GM19351 (cell line): ENCODE results near the gene TDRD12.
"Not testable (repeated sequence)": the region's sequence is repeated elsewhere in the genome, so short reads cannot be mapped to it uniquely, and the experiment has no call there.

Experiments used
- ATAC-seq: cut with Tn5 transposase; IDR thresholded peaks from one replicate; pipeline ENCODE4 v1.9.1; 2021; ENCODE audit warnings: mild to moderate bottlenecking, moderate library complexity; ENCODE audit not compliant: unreplicated experiment

Gene TDRD12

GRCh38 chr19:32746631-32747196, 27.1 kb downstream of the TDRD12 start:
- ATAC-seq: not testable (repeated sequence)

- ATAC-seq: peak; percentile 50
Observed at GRCh38 chr19:32748497-32748896, 28.9 kb downstream of the TDRD12 start.

GRCh38 chr19:32748948-32749347, 29.4 kb downstream of the TDRD12 start:
- ATAC-seq: no peak

DNA sequence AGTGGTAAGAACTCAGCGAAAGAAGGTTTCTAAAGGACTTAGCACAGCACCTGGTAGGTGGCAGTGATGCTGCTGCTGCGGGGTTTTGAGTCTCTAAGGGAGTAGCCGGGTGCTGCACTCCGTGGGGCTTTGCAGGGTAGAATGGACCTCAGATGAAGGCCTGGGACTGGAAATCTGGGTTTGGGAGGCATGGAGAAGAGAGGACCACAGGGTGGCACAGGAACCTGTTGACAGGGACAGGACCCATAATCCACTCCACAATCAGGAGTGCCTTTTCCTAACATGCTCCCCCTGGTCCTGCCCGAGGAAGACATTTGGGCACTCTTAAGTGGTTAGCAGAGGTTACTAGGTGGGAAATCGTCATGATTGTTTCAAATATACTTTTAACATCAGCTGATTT, 29.8 kb downstream of the TDRD12 start:
- ATAC-seq: no peak

GRCh38 chr19:32750441-32751055, 31.0 kb downstream of the TDRD12 start:
- ATAC-seq: no peak

DNA sequence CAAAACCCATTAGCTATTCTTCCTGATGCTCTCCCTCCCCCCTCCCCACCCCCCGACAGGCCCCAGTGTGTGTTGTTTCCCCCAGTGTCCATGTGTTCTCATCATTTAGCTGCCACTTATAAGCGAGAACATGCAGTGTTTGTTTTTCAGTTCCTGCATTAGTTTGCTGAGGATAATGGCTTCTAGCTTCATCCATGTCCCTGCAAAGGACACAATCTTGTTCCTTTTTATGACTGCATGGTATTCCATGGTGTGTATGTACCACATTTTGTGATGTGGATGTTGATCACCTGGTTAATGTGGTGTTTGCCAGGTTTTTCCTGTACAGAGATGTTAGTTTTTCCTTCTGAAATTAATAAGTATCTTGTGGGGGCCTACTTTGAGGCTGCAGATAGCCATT, 31.5 kb downstream of the TDRD12 start:
- no peak for ATAC-seq

- no peak for ATAC-seq
Observed at GRCh38 chr19:32757189-32757588, 37.6 kb downstream of the TDRD12 start.

DNA sequence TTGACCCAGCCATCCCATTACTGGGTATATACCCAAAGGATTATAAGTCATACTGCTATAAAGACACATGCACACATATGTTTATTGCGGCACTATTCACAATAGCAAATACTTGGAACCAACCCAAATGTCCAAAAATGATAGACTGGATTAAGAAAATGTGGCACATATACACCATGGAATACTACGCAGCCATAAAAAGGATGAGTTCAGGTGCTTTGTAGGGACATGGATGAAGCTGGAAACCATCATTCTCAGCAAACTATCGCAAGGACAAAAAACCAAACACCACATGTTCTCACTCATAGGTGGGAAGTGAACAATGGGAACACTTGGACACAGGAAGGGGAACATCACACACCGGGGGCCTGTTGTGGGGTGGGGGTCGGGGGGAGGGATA, 45.8 kb downstream of the TDRD12 start:
- not testable (repeated sequence) for ATAC-seq

DNA sequence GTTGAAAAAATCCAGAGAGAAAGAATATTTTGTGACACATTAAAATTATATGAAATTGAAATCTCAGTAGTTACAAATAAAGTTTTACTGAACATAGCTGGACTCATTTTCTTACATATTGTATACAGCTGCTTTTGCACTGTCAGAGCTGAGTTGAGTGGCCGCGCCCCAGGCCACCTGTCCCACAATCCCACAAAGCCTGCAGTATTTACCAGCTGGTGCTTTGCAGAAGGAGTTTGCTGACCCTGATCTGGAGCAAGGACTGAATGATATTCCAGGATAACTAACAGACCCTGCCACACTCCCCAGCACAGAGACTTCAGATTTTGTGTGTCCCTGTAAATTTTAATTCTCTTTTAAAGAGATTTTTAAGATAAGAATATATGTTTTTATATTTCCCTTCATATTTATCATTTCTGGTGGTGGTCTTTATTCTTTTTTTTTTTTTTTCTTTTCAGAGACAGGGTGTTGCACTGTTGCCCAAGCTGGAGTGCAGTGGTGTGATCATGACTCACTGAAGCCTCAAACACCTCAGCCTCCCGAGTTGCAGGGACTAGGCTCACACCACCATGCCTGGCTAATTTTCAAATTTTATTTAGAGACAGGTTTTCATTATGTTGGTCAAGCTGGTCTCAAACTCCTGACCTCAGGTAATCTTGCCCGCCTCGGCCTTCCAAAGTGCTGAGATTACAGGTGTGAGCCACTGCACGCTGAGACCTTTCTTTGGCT, 48.5 kb downstream of the TDRD12 start:
- no peak for ATAC-seq

DNA sequence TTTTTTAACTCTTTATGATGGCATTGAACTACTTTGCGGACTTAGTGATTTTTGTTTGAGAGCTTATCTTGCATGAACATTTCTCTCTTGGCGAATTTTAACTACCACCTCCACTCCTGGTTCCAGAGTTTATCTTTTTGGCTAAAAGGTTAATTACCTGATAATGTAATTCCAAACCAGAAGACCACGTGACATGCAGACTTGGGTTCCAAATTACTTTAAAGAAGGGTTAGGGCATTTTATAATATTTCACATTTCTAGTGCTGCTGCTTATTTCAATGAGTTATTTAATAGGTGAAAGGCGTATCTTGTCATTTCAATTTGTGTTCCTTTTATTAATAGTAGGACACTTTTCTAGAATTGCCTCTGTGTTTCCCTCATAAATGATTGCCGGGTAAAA, 52.0 kb downstream of the TDRD12 start:
- ATAC-seq: no peak

- ATAC-seq: no peak
Observed at GRCh38 chr19:32773126-32773525, 53.6 kb downstream of the TDRD12 start.

DNA sequence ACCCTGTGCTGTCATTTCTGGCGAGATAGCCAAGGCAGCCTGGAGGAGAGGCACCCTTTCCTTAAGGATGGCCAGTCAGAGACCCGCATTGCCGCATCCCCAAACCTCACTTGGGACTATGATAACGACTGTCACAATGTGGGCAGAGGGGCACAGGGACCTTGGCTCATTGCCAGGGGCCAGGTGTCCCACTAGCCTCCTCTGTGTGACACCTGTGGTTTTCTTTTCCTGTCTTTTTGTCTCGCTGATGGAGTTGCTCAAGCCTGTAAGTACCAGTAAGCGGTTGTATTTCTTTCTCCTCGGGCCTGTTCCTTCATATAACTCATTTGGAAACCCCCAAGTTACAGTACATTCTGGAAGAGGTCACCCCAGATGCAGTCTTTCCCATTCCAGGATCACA, 59.5 kb downstream of the TDRD12 start:
- no peak for ATAC-seq

GRCh38 chr19:32781280-32781679, 61.7 kb downstream of the TDRD12 start:
- ATAC-seq: no peak

GRCh38 chr19:32782089-32782488, 62.5 kb downstream of the TDRD12 start:
- ATAC-seq: not testable (repeated sequence)

- ATAC-seq: not testable (repeated sequence)
Observed at GRCh38 chr19:32787161-32787813, 67.7 kb downstream of the TDRD12 start.

GRCh38 chr19:32787895-32788294, 68.3 kb downstream of the TDRD12 start:
- not testable (repeated sequence) for ATAC-seq

- ATAC-seq: no peak
Observed at GRCh38 chr19:32789429-32789828, 69.9 kb downstream of the TDRD12 start.

DNA sequence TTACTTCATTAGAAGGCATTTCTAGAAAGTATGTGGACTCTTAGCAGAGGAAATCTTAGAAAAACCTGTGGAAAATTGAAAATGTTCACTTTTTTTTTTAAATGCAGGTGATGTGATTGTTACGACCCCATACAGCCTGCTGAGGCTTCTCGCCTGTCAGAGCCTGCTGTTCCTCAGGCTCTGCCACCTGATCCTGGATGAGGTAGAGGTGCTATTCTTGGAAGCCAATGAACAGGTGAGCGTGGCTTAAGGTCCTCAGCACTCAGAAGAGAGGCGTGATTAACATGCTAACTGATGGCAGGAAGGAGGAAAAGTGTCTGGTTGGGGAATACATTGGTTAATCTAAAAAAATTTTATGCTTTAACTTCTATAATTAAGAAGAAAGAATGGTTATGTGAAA, 78.6 kb downstream of the TDRD12 start:
- ATAC-seq: no peak

DNA sequence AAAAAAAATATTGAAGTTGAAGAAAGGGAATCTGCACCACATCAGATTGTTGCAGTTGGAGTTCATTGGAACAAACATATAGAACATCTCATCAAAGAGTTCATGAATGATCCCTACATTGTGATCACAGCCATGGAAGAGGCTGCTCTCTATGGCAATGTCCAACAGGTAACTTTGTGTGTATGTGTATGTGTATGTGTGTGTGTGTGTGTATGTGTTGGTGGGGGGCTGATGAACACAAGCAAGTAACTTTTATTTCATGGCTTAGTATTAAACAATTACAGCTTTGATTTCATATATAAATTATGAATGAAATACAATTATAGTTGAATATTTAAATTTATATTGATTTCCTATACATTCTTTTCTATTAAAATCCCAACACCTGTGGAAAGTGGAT, 80.6 kb downstream of the TDRD12 start:
- ATAC-seq: no peak

DNA sequence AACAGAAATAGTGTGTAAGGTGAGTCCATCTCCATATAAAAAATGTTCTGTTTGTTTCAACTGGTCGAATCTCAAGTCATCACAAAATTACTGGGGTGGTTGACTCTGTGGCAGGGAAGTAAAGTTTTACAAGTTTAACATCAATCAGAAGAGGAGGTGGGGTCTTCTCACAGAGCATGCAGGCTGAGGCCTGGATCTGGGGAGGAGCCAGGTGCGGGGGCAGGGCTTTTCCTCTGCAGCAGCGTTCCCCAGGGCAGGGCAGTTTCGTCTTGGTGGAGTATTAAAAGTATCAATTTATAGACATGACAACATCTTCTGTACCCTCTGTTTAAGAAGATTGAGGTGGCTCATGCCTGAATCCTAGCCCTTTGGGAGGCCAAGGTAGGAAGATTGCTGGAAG, 81.2 kb downstream of the TDRD12 start:
- ATAC-seq: no peak

DNA sequence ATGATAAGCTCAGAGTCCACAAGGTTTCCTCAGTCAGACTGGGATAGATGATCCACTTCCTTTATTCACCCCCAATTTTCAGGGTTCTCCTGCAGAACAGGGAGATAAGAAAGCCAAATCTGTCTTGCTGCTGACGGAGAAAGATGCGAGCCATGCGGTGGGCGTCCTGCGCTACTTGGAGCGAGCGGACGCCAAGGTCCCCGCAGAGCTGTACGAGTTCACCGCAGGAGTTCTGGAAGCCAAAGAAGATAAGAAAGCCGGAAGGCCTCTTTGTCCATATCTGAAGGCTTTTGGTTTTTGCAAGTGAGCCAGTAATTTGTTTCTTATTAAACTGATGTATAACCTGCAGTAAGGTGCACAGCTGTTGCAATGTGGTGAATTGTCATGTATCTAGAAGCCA, 83.3 kb downstream of the TDRD12 start:
- no peak for ATAC-seq

GRCh38 chr19:32808236-32808635, 88.7 kb downstream of the TDRD12 start:
- no peak for ATAC-seq
